ENCODE data around the gene RBM10. TPM values are rescaled to one million over a fixed set of nuclear protein-coding genes. Genes with fewer than 3 reads are reported as not detected.

Gene RBM10
- total and polyA plus RNA-seq, 2 of the 13 experiments (the other 11 are each of a cell fraction or from before 2014, with no cell fraction given) = 15.9 to 43.1 TPM

DNA sequence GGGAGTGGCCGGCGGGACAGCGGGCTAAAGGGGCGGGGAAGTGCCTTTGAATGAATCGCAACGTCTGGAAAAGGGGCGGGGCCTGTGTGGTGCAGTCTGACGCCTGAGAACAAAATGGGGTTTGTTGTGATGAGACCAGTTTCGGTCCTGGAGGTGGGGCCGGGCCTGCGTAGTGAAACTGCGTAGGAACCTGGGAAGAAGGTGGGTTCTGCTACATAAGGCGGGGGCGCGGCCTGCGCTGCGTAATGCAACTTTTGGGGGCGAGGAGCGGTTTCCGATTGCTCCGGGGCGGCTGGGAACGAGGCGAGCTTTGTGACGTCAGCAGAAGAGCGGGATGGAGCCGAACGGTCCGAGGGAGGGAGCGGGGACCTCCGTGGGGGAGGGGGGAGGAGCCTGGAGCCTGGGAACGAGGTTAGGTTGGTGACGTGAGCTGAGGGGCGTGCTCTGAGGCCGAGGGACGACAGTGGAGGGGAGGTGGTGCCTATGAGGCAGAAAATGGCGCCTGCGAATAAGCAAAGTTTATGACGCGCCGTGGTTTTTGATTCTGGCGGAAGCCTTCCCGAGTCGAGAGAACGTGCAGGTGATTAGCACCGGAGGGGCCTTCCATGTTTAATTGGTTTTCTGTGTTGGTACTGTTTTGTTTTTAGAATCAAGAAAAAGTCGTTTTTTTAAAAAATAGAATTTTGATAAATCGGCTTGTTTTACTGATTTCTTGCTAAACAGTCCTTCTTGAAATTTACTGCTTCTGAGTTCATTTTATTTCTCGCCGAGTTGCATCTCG is 88.5 kb downstream of the RBM10 start (continued):
- TF ChIP-seq, protein P1, sequence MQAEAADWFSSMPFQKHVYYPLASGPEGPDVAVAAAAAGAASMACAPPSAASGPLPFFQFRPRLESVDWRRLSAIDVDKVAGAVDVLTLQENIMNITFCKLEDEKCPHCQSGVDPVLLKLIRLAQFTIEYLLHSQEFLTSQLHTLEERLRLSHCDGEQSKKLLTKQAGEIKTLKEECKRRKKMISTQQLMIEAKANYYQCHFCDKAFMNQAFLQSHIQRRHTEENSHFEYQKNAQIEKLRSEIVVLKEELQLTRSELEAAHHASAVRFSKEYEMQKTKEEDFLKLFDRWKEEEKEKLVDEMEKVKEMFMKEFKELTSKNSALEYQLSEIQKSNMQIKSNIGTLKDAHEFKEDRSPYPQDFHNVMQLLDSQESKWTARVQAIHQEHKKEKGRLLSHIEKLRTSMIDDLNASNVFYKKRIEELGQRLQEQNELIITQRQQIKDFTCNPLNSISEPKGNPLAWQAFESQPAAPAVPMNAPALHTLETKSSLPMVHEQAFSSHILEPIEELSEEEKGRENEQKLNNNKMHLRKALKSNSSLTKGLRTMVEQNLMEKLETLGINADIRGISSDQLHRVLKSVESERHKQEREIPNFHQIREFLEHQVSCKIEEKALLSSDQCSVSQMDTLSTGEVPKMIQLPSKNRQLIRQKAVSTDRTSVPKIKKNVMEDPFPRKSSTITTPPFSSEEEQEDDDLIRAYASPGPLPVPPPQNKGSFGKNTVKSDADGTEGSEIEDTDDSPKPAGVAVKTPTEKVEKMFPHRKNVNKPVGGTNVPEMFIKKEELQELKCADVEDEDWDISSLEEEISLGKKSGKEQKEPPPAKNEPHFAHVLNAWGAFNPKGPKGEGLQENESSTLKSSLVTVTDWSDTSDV (CRISPR knock-in tag; IDR thresholded peaks at IDR 0.05) = no peak
- TF ChIP-seq, protein P2, sequence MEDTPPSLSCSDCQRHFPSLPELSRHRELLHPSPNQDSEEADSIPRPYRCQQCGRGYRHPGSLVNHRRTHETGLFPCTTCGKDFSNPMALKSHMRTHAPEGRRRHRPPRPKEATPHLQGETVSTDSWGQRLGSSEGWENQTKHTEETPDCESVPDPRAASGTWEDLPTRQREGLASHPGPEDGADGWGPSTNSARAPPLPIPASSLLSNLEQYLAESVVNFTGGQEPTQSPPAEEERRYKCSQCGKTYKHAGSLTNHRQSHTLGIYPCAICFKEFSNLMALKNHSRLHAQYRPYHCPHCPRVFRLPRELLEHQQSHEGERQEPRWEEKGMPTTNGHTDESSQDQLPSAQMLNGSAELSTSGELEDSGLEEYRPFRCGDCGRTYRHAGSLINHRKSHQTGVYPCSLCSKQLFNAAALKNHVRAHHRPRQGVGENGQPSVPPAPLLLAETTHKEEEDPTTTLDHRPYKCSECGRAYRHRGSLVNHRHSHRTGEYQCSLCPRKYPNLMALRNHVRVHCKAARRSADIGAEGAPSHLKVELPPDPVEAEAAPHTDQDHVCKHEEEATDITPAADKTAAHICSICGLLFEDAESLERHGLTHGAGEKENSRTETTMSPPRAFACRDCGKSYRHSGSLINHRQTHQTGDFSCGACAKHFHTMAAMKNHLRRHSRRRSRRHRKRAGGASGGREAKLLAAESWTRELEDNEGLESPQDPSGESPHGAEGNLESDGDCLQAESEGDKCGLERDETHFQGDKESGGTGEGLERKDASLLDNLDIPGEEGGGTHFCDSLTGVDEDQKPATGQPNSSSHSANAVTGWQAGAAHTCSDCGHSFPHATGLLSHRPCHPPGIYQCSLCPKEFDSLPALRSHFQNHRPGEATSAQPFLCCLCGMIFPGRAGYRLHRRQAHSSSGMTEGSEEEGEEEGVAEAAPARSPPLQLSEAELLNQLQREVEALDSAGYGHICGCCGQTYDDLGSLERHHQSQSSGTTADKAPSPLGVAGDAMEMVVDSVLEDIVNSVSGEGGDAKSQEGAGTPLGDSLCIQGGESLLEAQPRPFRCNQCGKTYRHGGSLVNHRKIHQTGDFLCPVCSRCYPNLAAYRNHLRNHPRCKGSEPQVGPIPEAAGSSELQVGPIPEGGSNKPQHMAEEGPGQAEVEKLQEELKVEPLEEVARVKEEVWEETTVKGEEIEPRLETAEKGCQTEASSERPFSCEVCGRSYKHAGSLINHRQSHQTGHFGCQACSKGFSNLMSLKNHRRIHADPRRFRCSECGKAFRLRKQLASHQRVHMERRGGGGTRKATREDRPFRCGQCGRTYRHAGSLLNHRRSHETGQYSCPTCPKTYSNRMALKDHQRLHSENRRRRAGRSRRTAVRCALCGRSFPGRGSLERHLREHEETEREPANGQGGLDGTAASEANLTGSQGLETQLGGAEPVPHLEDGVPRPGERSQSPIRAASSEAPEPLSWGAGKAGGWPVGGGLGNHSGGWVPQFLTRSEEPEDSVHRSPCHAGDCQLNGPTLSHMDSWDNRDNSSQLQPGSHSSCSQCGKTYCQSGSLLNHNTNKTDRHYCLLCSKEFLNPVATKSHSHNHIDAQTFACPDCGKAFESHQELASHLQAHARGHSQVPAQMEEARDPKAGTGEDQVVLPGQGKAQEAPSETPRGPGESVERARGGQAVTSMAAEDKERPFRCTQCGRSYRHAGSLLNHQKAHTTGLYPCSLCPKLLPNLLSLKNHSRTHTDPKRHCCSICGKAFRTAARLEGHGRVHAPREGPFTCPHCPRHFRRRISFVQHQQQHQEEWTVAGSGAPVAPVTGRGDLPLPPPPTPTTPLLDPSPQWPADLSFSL (CRISPR knock-in tag; IDR thresholded peaks at IDR 0.05) = no peak
- no peak for TF ChIP-seq ZNF83 (CRISPR knock-in tag; IDR thresholded peaks at IDR 0.05; ENCODE audit: borderline replicate concordance)
- TF ChIP-seq, protein P3, sequence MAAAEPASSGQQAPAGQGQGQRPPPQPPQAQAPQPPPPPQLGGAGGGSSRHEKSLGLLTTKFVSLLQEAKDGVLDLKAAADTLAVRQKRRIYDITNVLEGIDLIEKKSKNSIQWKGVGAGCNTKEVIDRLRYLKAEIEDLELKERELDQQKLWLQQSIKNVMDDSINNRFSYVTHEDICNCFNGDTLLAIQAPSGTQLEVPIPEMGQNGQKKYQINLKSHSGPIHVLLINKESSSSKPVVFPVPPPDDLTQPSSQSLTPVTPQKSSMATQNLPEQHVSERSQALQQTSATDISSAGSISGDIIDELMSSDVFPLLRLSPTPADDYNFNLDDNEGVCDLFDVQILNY (CRISPR knock-in tag; conservative IDR thresholded peaks at IDR 0.05) = no peak
- TF ChIP-seq YEATS2 (CRISPR knock-in tag; IDR thresholded peaks at IDR 0.05; ENCODE audit: borderline replicate concordance) = no peak
- TF ChIP-seq ZNF724P (CRISPR knock-in tag; IDR thresholded peaks at IDR 0.05; ENCODE audit: borderline replicate concordance) = no peak
- no peak for TF ChIP-seq U2AF2 (IDR thresholded peaks at IDR 0.05; ENCODE audit: low read depth, low read length)
- TF ChIP-seq ZNF841 (CRISPR knock-in tag; IDR thresholded peaks at IDR 0.05; ENCODE audit: borderline replicate concordance) = no peak
- TF ChIP-seq NFE2L2 (IDR thresholded peaks at IDR 0.05; ENCODE audit: low read length) = no peak
- no peak for TF ChIP-seq ZNF7 (CRISPR knock-in tag; IDR thresholded peaks at IDR 0.05)
- TF ChIP-seq NFE2L1 (CRISPR knock-in tag; IDR thresholded peaks at IDR 0.05; ENCODE audit: borderline replicate concordance) = no peak
- TF ChIP-seq, protein P4, sequence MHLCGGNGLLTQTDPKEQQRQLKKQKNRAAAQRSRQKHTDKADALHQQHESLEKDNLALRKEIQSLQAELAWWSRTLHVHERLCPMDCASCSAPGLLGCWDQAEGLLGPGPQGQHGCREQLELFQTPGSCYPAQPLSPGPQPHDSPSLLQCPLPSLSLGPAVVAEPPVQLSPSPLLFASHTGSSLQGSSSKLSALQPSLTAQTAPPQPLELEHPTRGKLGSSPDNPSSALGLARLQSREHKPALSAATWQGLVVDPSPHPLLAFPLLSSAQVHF (CRISPR knock-in tag; IDR thresholded peaks at IDR 0.05) = no peak
- TF ChIP-seq CBX1 (IDR thresholded peaks at IDR 0.05; ENCODE audit: low read depth) = no peak
- no peak for TF ChIP-seq ZNF101 (CRISPR knock-in tag; IDR thresholded peaks at IDR 0.05; ENCODE audit: borderline replicate concordance, low read depth)
- TF ChIP-seq ZNF577 (CRISPR knock-in tag; IDR thresholded peaks at IDR 0.05; ENCODE audit: borderline replicate concordance, low read depth) = no peak
- no peak for TF ChIP-seq SSRP1 (CRISPR knock-in tag; IDR thresholded peaks at IDR 0.05)
- TF ChIP-seq ZNF207 (IDR thresholded peaks at IDR 0.05; ENCODE audit: borderline replicate concordance) = no peak
- no peak; the same call in 1 of the 2 replicates for TF ChIP-seq ZNF788 (CRISPR knock-in tag; IDR thresholded peaks at IDR 0.05; ENCODE audit: borderline replicate concordance)
- no peak for TF ChIP-seq ZNF326 (CRISPR knock-in tag; IDR thresholded peaks at IDR 0.05; ENCODE audit: borderline replicate concordance)

Data from HepG2 (cell line).